LNCAP (cell line): Measurements from ENCODE around the gene FTO.

Source experiments
- TF ChIP-seq, protein P1 (sequence below): fragments of 450-650 bp; IDR thresholded peaks from 2 replicates; pipeline ENCODE4 v1.5.1; 2017; ENCODE audit warnings: mild to moderate bottlenecking

FTO gene

DNA sequence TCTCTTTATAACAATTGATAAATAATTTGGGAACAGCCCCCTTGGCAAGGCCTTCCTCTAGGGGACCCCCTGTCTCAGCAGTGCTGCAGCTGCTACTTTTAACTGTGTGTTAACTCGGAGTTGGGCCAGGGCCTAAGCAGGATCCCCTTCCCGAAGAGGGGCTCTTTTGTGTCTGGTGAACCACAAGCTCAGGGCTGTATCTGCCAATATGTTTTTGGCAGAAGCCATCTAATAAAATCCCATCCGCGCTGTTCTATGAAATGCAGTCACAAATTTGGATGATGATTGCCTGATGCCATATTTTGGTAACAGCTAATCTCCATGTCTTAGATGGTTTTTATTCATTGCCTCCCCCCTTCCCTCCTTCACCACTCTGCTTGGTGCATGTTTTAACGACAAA, 267.7 kb downstream of the FTO start:
- TF ChIP-seq, protein P1, sequence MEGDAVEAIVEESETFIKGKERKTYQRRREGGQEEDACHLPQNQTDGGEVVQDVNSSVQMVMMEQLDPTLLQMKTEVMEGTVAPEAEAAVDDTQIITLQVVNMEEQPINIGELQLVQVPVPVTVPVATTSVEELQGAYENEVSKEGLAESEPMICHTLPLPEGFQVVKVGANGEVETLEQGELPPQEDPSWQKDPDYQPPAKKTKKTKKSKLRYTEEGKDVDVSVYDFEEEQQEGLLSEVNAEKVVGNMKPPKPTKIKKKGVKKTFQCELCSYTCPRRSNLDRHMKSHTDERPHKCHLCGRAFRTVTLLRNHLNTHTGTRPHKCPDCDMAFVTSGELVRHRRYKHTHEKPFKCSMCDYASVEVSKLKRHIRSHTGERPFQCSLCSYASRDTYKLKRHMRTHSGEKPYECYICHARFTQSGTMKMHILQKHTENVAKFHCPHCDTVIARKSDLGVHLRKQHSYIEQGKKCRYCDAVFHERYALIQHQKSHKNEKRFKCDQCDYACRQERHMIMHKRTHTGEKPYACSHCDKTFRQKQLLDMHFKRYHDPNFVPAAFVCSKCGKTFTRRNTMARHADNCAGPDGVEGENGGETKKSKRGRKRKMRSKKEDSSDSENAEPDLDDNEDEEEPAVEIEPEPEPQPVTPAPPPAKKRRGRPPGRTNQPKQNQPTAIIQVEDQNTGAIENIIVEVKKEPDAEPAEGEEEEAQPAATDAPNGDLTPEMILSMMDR: no peak

DNA sequence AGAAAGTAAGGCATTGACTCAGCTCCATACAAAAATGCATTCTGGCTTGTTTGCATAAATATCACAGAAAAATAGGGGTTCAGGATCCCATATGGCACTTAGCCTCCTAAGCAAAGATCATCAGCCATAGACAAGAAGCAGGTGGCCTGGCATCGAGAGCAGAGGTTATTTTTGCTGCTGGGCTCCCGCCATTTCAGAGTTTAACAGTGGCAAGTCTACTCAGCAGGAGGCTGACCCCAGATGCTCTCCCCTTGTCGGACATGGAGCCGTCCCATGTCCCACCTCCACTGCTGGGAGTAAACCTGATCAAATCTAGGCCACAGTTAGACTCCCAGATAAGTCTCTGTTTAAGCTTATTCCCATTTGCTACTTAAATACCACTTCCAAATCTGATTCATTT, 269.1 kb downstream of the FTO start:
- TF ChIP-seq, protein P1: no peak

DNA sequence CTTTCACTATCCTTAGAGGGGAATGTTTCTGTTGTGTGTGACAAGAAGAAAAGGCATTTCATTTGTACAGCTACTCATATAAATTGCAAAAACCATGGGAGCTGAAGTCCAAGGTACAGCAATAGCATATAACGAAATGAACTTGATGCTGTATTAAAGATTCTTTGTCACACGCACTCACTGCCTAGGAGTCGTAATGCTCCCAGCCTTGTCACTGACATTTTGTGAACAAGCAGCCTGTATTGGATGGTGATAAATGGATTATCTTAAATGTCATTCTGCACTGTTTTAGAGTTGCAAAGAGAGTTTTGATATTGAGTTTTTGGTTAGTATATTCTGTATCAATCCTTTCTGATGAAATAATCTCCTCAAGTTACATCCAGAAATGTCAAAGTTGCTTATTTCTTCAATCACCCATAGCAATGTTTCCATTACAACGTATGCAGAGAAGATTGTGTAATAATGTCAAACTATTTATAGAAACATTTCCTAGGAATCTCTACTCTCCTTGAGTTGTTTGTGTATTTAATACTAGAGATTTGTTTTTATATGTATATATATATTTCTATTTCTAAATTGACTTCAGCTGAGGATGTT, 270.6 kb downstream of the FTO start:
- TF ChIP-seq, protein P1: no peak

DNA sequence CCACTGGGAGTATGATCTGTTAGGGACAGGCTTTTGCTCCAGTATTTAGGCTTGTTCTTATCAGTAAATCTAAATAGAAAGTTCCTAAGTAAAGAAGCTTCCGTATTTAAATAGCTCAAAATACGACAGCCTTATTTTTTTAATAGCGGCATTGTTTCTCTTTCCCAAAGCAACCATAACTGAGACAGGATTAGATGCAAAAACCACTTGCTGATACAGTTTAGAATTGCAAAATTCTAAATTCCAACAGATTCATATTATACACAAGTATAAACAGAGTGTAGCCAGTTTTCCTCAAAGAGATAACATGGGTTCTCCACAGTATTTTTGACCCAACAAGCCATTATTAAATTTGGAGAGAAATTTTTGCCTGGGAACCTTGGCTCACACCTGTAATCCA, 276.7 kb downstream of the FTO start:
- TF ChIP-seq, protein P1: no peak

DNA sequence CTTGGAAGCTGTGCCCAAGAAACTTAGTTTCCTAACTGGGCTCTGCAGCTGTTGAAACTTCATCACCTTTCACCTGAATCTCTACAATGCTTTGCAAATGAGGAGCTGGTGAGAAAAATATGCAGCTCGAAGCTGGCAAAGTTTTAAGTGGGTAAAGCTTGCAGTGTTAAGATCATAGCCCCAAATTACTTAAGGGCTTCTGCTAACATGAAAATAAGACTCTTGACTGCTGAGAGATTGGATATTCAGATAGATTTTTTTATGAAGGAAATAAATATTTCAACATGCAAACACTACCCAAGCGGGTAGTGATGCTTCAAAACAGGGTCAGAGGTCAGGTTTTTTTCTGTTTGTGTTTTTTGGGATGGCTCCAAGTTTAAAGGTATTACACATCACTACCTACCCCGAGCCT, 278.7 kb downstream of the FTO start:
- TF ChIP-seq, protein P1: no peak

DNA sequence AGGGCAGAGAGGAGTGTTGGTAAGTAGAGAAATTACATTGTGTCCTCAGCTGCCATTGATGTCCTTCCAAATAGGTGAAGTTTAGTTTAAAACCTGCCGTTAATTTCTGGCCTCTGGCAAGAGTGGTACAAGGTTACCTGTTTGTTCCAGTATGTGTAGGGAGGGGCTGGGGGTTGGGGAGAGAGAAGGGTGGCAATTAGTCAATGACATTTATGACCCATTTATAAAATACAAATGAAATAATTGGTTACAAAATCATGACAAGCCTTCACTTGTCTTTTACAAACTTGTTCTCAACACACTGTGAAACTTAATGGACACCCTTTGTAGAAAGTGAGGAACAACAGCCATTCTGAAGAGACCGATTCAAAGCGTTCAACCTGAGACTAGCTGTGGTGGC, 281.0 kb downstream of the FTO start:
- TF ChIP-seq, protein P1: no peak

DNA sequence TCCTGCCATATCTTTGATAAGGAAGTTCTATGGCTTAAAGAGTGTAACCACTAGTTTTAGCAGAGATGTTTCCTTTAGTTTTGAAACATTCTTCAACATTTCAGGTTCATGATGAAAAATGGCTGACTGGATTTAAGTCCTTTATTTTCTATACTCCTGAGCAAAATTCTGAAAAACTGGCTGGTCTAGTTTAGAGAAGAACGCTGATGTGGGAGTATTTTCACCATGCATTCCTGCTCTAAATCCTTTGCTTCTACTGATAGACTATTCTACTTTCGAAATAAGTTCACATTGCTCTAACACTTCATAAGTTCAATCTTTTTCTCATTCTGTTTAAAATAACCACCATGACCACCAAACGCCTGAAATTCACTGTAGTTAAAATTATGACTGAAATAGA, 281.9 kb downstream of the FTO start:
- TF ChIP-seq, protein P1: no peak

DNA sequence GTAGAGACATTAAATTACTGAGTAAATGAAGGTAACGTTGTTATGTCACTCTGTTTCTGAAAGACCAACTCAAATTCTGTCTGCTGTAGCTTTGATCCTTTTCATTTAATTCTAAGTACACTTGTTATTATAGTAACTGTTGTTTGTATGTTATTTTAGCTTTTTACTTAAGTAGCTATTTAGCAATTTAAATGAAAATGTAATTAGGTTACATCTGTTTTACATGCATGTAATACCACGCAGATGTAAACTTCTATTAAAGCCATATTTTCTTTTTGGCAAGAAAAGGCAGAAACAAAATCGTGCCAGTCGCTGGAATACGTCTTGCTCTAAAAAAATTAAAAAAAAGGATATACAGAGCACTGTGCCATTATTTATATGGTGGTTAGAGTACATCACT, 282.8 kb downstream of the FTO start:
- TF ChIP-seq, protein P1: no peak
